ENCODE results near the gene TAOK1. TPM values are rescaled to one million over a fixed set of nuclear protein-coding genes. Genes with fewer than 3 reads are reported as not detected.
A peak's percentile ranks its signal among the peaks of the same experiment; 100 is the strongest.

TAOK1 gene
- total RNA-seq, 1 experiment from 2014 or later = 56.3 TPM

- TF ChIP-seq MAX (IDR thresholded peaks at IDR 0.05) (peak; percentile 73), YY1 (IDR thresholded peaks at IDR 0.05; ENCODE audit: extremely low read depth, insufficient replicate concordance, low read depth, low read length) (no peak), POLR2A (IDR thresholded peaks at IDR 0.05; ENCODE audit: borderline replicate concordance, extremely low read depth, insufficient read depth, insufficient read length) (no peak), RAD21 (IDR thresholded peaks at IDR 0.05; ENCODE audit: low read depth) (peak; percentile 44; the same call in 1 of the 2 replicates)
Observed at GRCh38 chr17:29572691-29573557, 182.8 kb downstream of the TAOK1 start (continued).

GRCh38 chr17:29573558-29573869 is 183.4 kb downstream of the TAOK1 start:
- ChIA-PET CTCF (interaction anchor here (1.6 kb wide), 1 partner anchor 203 kb away, joined by 5 read pairs; no protein-coding TSS in a partner anchor), POLR2A (no interaction called here), RAD21 (ENCODE audit: low non-redundant PET in 1 of 2, low total read pairs in 2 of 2, uncharacterized antibody in 2 of 2, unreplicated experiment in 2 of 2) (no interaction called here)
- no peaks in the 10 kb centered on the region for H3K27me3 ChIP-seq (ENCODE audit: insufficient read depth, low read length)
- H3K9me3 ChIP-seq (ENCODE audit: control insufficient read depth in 1 of 2, insufficient read depth in 1 of 2, low read depth in 1 of 2, low read length in 2 of 2) = no peaks in the 10 kb centered on the region
- no peak overlapping the region for H3K9ac ChIP-seq (ENCODE audit: low read length)
- ATAC-seq (no peak), DNase-seq (ENCODE audit: low read depth, low spot score) (no peak)
- H3K27ac ChIP-seq (ENCODE audit: low read depth, low read length) = no peak overlapping the region
- TF ChIP-seq SIN3A (IDR thresholded peaks at IDR 0.05; ENCODE audit: low read depth) = no peak
- TF ChIP-seq JUND (IDR thresholded peaks at IDR 0.05) = no peak
- no peak overlapping the region for H3K4me3 ChIP-seq (replicated peaks in 1 of 2; ENCODE audit: low read depth in 1 of 2, low read length in 2 of 2)
- intact Hi-C loops (cut with micrococcal nuclease) = no loop called here
- peaks cover 3 to 6% of the 10 kb centered on the region in 2 experiments; a peak in 2 of 4 replicates for H3K36me3 ChIP-seq (ENCODE audit: control insufficient read depth in 1 of 2, insufficient read depth in 2 of 2, low read length in 2 of 2)
- no peaks in the 10 kb centered on the region for H3K9me2 ChIP-seq (ENCODE audit: insufficient read depth)
- H2AFZ ChIP-seq (ENCODE audit: low read depth, low read length, poor library complexity, severe bottlenecking) = no peak overlapping the region
- BruUV-seq (replicated peaks) = TSS peak; percentile 48
- H4K20me1 ChIP-seq (ENCODE audit: insufficient read depth) = no peaks in the 10 kb centered on the region
- no peaks in the 10 kb centered on the region for H3K79me2 ChIP-seq (ENCODE audit: insufficient read depth, low read length)
- H3K4me1 ChIP-seq (ENCODE audit: control insufficient read depth in 1 of 2, insufficient read depth in 2 of 2, low read length in 2 of 2) = peaks cover 3 to 6% of the 10 kb centered on the region in 2 experiments; a peak in 2 of 4 replicates
- no peak overlapping the region for H3K4me2 ChIP-seq (ENCODE audit: low read length)

Data from HCT116 (cell line).